Nephron (organoid): ENCODE data around the gene FANCD2.
A peak's percentile ranks its signal among the peaks of the same experiment; 100 is the strongest.
"Not testable (repeated sequence)": the region's sequence is repeated elsewhere in the genome, so short reads cannot be mapped to it uniquely, and the experiment has no call there.

ENCODE experiments used
- H3K27ac Mint-ChIP-seq, 3 experiments: 2 replicates each; pipeline ENCODE4 v1.8.0; 2020; ENCODE audit warnings: mixed read lengths in 3 of 3, mild to moderate bottlenecking in 2 of 3, moderate library complexity in 1 of 3
- H3K27me3 Mint-ChIP-seq: 2 replicates; pipeline ENCODE4 v1.8.0; 2021; ENCODE audit warnings: low read depth, mild to moderate bottlenecking, moderate library complexity, mixed read lengths
- H3K36me3 Mint-ChIP-seq: 2 replicates; pipeline ENCODE4 v1.8.0; 2020; ENCODE audit warnings: low read depth, mixed read lengths
- H3K4me1 Mint-ChIP-seq: 2 replicates; pipeline ENCODE4 v1.8.0; 2020; ENCODE audit warnings: mixed read lengths
- H3K4me3 Mint-ChIP-seq, 3 experiments: 2 replicates each; pipeline ENCODE4 v1.8.0; 2020; ENCODE audit warnings: mild to moderate bottlenecking in 3 of 3, mixed read lengths in 3 of 3, moderate library complexity in 2 of 3
- H3K9me3 Mint-ChIP-seq: 2 replicates; pipeline ENCODE4 v1.8.0; 2020; ENCODE audit warnings: mixed read lengths
- CTCF ChIP-seq, 3 experiments: fragments of 200-600 bp; sonication (generic); IDR thresholded peaks; one replicate each; pipeline ENCODE4 v1.5.0; 2021; ENCODE audit warnings: antibody characterized with exemption in 3 of 3; ENCODE audit not compliant: unreplicated experiment in 3 of 3

The FANCD2 gene

GRCh38 chr3:10004960-10005564, 21.2 kb upstream of the FANCD2 start:
- H3K36me3 Mint-ChIP-seq: peaks cover 23% of the 10 kb centered on the region
- H3K27ac Mint-ChIP-seq: no peak overlapping the region
- H3K4me3 Mint-ChIP-seq: no peak overlapping the region
- H3K4me1 Mint-ChIP-seq: peaks cover 8% of the 10 kb centered on the region
- TF ChIP-seq CTCF (IDR thresholded peaks at IDR 0.05; ENCODE audit: unreplicated experiment in 3 of 3): no peak
- no peaks in the 10 kb centered on the region for H3K9me3 Mint-ChIP-seq
- peaks cover 3% of the 10 kb centered on the region for H3K27me3 Mint-ChIP-seq

- Mint-ChIP-seq H3K36me3 (peaks cover 12% of the 10 kb centered on the region), H3K27me3 (peaks cover 3% of the 10 kb centered on the region), H3K9me3 (no peaks in the 10 kb centered on the region), H3K4me3 (peak overlapping the region in 1 of 3 experiments; percentile 56), H3K27ac (no peak overlapping the region), H3K4me1 (peaks cover 14% of the 10 kb centered on the region)
- TF ChIP-seq CTCF (IDR thresholded peaks at IDR 0.05; ENCODE audit: unreplicated experiment in 3 of 3): no peak
These were observed 20.0 kb upstream of the FANCD2 start for GRCh38 chr3:10006048-10006761.

- Mint-ChIP-seq H3K9me3 (no peaks in the 10 kb centered on the region), H3K4me1 (peaks cover 16% of the 10 kb centered on the region), H3K27me3 (peaks cover 3% of the 10 kb centered on the region), H3K27ac (no peak overlapping the region), H3K36me3 (peaks cover 9% of the 10 kb centered on the region), H3K4me3 (no peak overlapping the region)
- TF ChIP-seq CTCF (IDR thresholded peaks at IDR 0.05; ENCODE audit: unreplicated experiment in 3 of 3): no peak
These were observed 19.5 kb upstream of the FANCD2 start for GRCh38 chr3:10006762-10007090.

- H3K4me1 Mint-ChIP-seq: peaks cover 21% of the 10 kb centered on the region
- no peaks in the 10 kb centered on the region for H3K9me3 Mint-ChIP-seq
- peaks cover 3% of the 10 kb centered on the region for H3K27me3 Mint-ChIP-seq
- no peak for TF ChIP-seq CTCF (IDR thresholded peaks at IDR 0.05; ENCODE audit: unreplicated experiment in 3 of 3)
- H3K27ac Mint-ChIP-seq: no peak overlapping the region
- peak overlapping the region in 2 of 3 experiments; percentile 41 to 63 for H3K4me3 Mint-ChIP-seq
- H3K36me3 Mint-ChIP-seq: peaks cover 9% of the 10 kb centered on the region
These were observed 19.0 kb upstream of the FANCD2 start for GRCh38 chr3:10007126-10007782.

- not testable (repeated sequence) for H3K27me3 Mint-ChIP-seq, H3K36me3 Mint-ChIP-seq, H3K27ac Mint-ChIP-seq, H3K9me3 Mint-ChIP-seq
- Mint-ChIP-seq H3K4me3 (peak overlapping the region; percentile 79 to 91 (median 87)), H3K4me1 (peaks cover 27% of the 10 kb centered on the region)
These were observed 18.0 kb upstream of the FANCD2 start for GRCh38 chr3:10008216-10008587.

GRCh38 chr3:10008588-10009344, 17.5 kb upstream of the FANCD2 start:
- Mint-ChIP-seq H3K9me3 (no peaks in the 10 kb centered on the region), H3K27me3 (peaks cover 3% of the 10 kb centered on the region), H3K27ac (peak overlapping the region; percentile 73 to 95 (median 76)), H3K36me3 (no peaks in the 10 kb centered on the region), H3K4me3 (peak overlapping the region; percentile 79 to 91 (median 87)), H3K4me1 (peaks cover 27% of the 10 kb centered on the region)
- TF ChIP-seq CTCF (IDR thresholded peaks at IDR 0.05; ENCODE audit: unreplicated experiment in 3 of 3): no peak
